ENCODE data around the gene MRFAP1.

DNA sequence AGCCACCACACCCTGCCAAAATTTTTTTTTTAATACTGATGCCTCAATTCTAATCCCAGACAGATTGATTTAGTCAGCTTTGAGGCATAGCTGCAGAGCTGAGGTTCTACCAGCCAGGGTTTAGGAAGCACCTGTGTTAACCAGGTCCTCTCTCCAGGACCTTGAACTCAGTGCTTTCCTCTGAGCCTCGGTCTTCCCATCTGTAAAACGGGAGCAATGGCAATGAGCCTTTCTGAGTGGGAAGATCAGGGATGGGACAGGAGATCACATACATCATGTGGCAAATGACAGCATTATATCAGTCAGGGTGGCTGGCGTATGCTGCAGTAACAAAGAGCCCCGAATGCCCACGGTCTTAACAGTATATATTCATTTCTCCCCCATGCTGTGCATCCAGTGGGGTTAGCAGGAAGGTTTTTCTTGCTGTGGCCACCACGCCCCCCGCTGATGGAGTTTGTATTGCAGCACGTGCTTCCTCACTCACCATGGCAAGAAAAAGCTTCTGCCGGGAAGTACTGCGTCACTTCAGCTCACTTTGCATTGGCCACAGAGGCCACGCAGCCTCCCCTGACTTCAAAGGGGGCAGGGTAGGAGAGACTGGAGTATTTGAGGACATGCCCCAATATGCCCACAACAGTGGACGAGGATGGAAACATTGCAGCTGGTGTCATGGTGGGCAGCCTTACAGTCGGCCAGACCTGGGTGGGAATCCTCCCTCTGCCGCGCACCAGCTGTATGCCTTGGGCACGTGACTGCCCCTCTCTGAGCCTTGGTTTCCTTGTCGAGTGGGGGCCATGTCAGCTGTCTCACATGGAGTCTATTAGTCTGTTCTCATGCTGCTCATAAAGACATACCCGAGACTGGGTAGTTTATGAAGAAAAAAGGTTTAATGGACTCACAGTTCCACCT, 24.1 kb upstream of the MRFAP1 start:
- no peak for TF ChIP-seq CTCF (IDR thresholded peaks at IDR 0.05)
- TF ChIP-seq POLR2A (IDR thresholded peaks at IDR 0.05), result no peak
